GM18526 (cell line): ENCODE data around the gene ARID1B.

ENCODE experiments used
- POLR2A ChIP-seq: IDR thresholded peaks from 3 replicates; pipeline ENCODE4 v1.6.1; 2011; ENCODE audit not compliant: insufficient read length; ENCODE audit errors: extremely low read depth

Gene ARID1B

GRCh38 chr6:157074969-157075368 is 297.8 kb downstream of the ARID1B start:
- TF ChIP-seq POLR2A, result no peak

- TF ChIP-seq POLR2A, result no peak
Observed at GRCh38 chr6:157075549-157076450, 298.6 kb downstream of the ARID1B start.

GRCh38 chr6:157076451-157076822 is 299.3 kb downstream of the ARID1B start:
- TF ChIP-seq POLR2A, result no peak

DNA sequence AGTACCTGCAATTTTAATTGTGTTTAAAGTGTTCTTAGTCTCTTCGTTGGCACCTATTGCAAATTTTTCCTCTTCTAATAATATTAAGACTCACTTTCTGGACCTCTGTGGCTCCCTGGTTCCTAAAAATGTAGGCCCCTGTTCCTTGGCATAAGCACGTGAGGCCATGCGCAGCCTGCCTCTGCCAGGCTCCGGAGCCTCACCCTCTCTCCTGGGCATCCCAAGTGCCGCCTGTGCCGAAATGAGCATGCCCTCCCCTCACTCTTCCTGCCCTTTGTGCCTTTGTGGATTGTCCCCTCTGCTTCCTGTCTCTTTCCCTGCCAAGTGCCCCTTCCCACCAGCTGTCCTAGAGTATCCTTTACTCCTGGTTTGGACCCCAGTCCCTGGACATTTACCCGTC is 300.1 kb downstream of the ARID1B start:
- TF ChIP-seq POLR2A, result no peak

GRCh38 chr6:157078326-157078725 is 301.1 kb downstream of the ARID1B start:
- no peak for TF ChIP-seq POLR2A

- TF ChIP-seq POLR2A, result no peak
Observed at GRCh38 chr6:157079277-157079676, 302.1 kb downstream of the ARID1B start.

GRCh38 chr6:157079771-157080170 is 302.6 kb downstream of the ARID1B start:
- TF ChIP-seq POLR2A, result no peak

GRCh38 chr6:157080986-157081391 is 303.8 kb downstream of the ARID1B start:
- no peak for TF ChIP-seq POLR2A

DNA sequence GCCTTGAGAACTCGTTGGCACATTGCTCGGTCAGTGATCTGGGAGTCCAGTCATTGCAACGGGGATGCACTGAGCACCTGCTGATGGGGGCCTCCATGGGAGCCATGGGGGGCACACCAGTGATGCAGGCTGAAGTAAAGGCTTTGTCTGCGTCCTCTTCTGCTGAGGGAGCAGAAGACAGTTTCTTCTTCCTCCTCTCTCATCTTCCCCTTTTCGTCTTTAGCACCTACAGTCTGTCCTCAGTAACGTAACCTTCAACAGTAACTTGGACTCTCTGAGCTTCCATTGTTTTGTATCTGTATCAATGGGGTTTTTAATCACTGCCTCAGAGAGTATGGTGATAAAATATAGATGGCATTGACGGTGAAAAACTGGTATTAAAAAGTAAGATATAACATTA is 306.2 kb downstream of the ARID1B start:
- no peak for TF ChIP-seq POLR2A

- no peak for TF ChIP-seq POLR2A
Observed at GRCh38 chr6:157086632-157087031, 309.5 kb downstream of the ARID1B start.

DNA sequence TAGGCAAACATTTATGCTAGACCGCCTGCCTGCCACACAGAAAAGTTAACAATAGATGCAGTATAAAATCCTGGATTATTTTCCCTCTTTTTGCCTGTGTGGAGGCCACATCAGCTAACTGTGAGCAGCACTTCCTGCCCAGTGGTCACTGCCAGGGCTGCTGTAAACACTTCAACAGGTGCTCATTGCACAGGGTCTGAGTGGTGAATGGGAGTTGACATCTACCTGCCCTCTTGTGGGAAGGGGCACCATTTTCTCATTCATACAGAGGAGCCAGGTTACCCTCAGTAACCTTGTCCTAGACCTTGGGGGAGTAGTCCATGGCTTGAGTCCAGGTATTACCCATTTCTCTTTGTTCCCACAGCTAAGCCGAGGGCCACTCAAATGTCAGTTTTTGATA is 310.8 kb downstream of the ARID1B start:
- TF ChIP-seq POLR2A, result no peak

DNA sequence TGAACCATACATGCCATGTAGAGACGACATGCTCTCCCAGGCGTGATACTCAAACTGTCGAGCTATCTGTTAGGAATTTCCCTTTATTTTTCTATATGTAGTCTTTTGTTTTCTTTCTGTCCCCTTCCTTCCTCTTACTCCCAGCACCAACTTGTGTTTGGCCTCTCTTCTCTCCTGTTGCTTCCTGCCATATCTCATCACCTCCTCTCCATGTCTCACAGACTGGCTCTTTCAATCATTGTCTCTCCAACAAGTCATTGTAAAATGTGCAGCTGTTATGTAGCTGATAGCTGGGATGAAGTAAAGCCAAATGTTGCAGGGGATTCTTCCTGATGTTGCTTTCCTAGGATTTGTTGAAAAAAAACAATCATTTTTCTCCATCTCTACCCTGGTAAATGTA is 311.7 kb downstream of the ARID1B start:
- no peak for TF ChIP-seq POLR2A

DNA sequence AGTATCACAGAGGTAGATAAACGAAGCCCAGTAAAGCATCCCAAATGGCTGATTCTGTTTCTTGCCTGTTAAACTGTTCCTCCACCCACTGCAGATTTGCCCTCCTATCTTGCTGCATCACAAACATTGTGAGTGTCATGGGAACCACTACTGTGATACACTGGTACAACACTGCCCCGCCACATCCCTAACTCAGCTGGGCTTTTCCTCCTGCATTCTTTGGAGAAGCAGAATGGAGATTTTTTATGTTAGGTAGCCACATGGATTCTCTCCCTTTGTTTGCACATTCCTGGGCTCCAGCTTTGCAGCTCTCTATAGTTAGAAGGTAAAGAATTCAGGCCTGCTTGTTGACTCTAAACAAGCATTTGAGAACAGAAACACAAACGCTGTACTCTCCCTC is 312.1 kb downstream of the ARID1B start:
- TF ChIP-seq POLR2A, result no peak

DNA sequence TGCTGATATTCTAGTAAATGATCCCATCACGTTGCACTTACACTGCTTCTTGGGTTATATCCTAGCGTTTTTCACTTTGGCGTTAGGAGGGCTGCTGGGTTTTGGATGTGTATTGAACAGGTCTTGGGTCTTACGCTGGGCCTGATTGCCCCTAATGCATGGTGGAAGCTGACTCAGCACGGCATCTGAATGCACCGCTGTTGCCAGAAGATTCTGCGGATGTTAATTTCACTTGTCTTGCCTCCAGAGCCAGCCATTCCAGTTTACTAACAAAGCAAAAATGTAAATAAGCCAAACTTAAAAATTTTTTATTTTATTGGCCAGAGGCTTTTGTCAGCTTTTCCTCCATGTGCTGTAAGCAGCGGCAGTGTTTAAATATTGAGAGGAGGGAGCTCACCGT is 312.7 kb downstream of the ARID1B start:
- TF ChIP-seq POLR2A, result no peak

GRCh38 chr6:157090736-157091135 is 313.6 kb downstream of the ARID1B start:
- TF ChIP-seq POLR2A, result no peak

DNA sequence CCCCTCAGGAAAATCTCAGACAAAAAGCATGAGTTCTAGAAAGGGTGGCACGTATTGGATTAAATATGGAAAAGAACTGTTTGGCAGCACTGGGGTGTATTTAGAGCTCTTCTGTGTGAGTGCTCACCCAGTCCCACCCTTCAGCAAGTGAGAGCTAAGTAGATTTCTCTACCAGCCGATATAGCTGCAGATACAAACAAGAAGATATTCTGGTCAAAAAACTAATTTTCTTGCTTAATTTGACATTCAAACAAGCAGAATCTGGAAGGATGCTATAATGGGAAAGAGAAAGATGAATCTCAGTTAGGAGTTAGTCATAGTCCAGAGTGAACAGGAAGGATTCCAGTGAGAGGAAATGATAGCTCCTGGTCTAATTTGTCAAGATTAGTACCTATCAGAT is 314.1 kb downstream of the ARID1B start:
- no peak for TF ChIP-seq POLR2A

DNA sequence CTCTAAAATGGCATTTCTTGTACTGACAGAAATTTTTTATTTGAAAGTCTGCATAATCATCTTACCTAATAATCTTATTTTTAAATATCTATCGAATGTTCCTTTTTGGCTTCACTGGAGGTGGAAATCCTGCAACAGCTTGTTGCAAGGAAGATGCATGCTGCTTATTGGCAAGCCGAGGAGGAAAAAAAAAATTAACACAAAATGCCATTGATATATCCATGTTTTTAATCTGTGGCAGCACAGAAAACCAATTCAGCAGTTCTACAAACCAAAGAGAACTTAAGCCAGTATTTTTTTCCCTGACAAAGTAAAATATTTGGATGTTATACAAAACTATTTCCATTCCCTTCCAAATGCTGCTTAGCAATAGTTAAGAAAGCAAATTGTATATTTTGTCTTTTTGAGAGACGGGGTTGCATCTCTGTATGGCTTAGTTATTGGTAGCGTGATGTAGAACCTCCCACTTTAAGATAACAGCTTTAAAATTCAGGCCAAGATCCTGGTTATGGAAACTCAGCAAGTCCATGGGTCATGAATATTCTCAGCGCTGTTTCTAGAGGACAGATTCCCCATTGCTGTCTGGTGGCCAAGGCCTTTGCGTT is 314.8 kb downstream of the ARID1B start:
- no peak for TF ChIP-seq POLR2A
